H1 (cell line): ENCODE measurements around the gene DEAF1. TPM values are rescaled to one million over a fixed set of nuclear protein-coding genes. Genes with fewer than 3 reads are reported as not detected.

ENCODE experiments used
- BCL11A ChIP-seq, 2 experiments: IDR thresholded peaks; one replicate each; pipeline ENCODE4 v1.6.1; 2011; ENCODE audit warnings: low read depth in 2 of 2, low read length in 2 of 2, mild to moderate bottlenecking in 2 of 2
- CTCF ChIP-seq, 3 experiments: IDR thresholded peaks; 1 replicate in 2 of 3; 2 replicates in 1 of 3; pipeline versions ENCODE4 v1.5.1 to v1.6.1; 2011; ENCODE audit warnings: low read length in 3 of 3, mild to moderate bottlenecking in 3 of 3, inconsistent platforms in 2 of 3, low read depth in 1 of 3, moderate library complexity in 1 of 3; ENCODE audit not compliant: insufficient read depth in 1 of 3; ENCODE audit errors: control extremely low read depth in 1 of 3
- EP300 ChIP-seq, 2 experiments: IDR thresholded peaks; 1 replicate in 1 of 2; 2 replicates in 1 of 2; pipeline ENCODE4 v1.6.1; 2011 to 2012; ENCODE audit warnings: low read depth in 2 of 2, low read length in 2 of 2, mild to moderate bottlenecking in 2 of 2, borderline replicate concordance in 1 of 2, inconsistent platforms in 1 of 2, moderate library complexity in 1 of 2
- FOSL1 ChIP-seq: IDR thresholded peaks from 2 replicates; pipeline ENCODE4 v1.6.1; 2011; ENCODE audit warnings: mild to moderate bottlenecking, low read depth, low read length, moderate library complexity; ENCODE audit not compliant: insufficient read depth
- POLR2AphosphoS5 ChIP-seq: IDR thresholded peaks from 2 replicates; pipeline ENCODE4 v1.6.1; 2011; ENCODE audit warnings: low read depth, low read length
- SAP30 ChIP-seq: fragments of 300-600 bp; sonication (generic); IDR thresholded peaks from 2 replicates; pipeline ENCODE4 v1.7.1; 2012; ENCODE audit warnings: low read length, moderate library complexity, mild to moderate bottlenecking, inconsistent platforms; ENCODE audit not compliant: insufficient read depth, insufficient replicate concordance
- SP4 ChIP-seq: IDR thresholded peaks from 2 replicates; pipeline ENCODE4 v1.6.1; 2012; ENCODE audit warnings: low read length, inconsistent platforms
- SUZ12 ChIP-seq: fragments of 200-600 bp; sonication (generic); IDR thresholded peaks from 2 replicates; pipeline ENCODE4 v1.6.1; 2012; ENCODE audit warnings: mild to moderate bottlenecking, inconsistent platforms, low read length, moderate library complexity, mixed read lengths
- polyA plus RNA-seq, 7 experiments: library from polyadenylated mRNA; depleted of rRNA in 3 of 7; stranded (reverse) in 5 of 7; unstranded in 2 of 7; fragments of >200 nt in 5 of 7; fragments of 200-250 nt in 2 of 7; gene quantifications; 1 replicate in 5 of 7; 2 replicates in 1 of 7; 4 replicates in 1 of 7; pipeline versions ENCODE4 v1.2.1 to v1.2.3, GENCODE V29; 2011 to 2013; ENCODE audit warnings: missing spikeins in 2 of 7, mixed read lengths in 2 of 7
- total RNA-seq: library from RNA; stranded (reverse); fragmentation: NEBNext Ultra II Directional; extraction: Animal tissue kit (Norgen Biotek cat#: 25700); gene quantifications from 2 replicates; pipeline ENCODE4 v1.2.1, GENCODE V29; 2021

The DEAF1 gene
- total and polyA plus RNA-seq, 2 of the 8 experiments (the other 6 are each of a cell fraction or from before 2014, with no cell fraction given), result 47.3 to 58.4 TPM

GRCh38 chr11:596374-596773, 98.6 kb downstream of the DEAF1 start (continued):
- TF ChIP-seq SAP30 (no peak), FOSL1 (no peak), CTCF (IDR thresholded peaks at IDR 0.05; ENCODE audit: control extremely low read depth in 1 of 3, insufficient read depth in 1 of 3, low read depth in 1 of 3, low read length in 3 of 3) (no peak), SUZ12 (no peak), POLR2AphosphoS5 (no peak), SP4 (no peak), EP300 (IDR thresholded peaks at IDR 0.05; ENCODE audit: borderline replicate concordance in 1 of 2, low read depth in 2 of 2, low read length in 2 of 2) (no peak), BCL11A (IDR thresholded peaks at IDR 0.05; ENCODE audit: low read depth in 2 of 2, low read length in 2 of 2) (no peak)
